GM12891 (cell line): ENCODE results near the gene CNPY1.

ENCODE experiments used
- PAX5 ChIP-seq: IDR thresholded peaks from 2 replicates; pipeline ENCODE4 v1.6.1; 2011; ENCODE audit warnings: low read length, moderate library complexity, mild to moderate bottlenecking; ENCODE audit not compliant: insufficient read depth, severe bottlenecking
- POLR2A ChIP-seq: IDR thresholded peaks from 2 replicates; pipeline ENCODE4 v1.6.1; 2011; ENCODE audit warnings: low read depth, low read length, control low read depth
- POLR2AphosphoS5 ChIP-seq: IDR thresholded peaks from 2 replicates; pipeline ENCODE4 v1.6.1; 2011; ENCODE audit warnings: low read depth, low read length, control low read depth
- POU2F2 ChIP-seq: IDR thresholded peaks from 2 replicates; pipeline ENCODE4 v1.6.1; 2011; ENCODE audit warnings: low read depth, mild to moderate bottlenecking, control low read depth, low read length, moderate library complexity
- SPI1 ChIP-seq: IDR thresholded peaks from 2 replicates; pipeline ENCODE4 v1.6.1; 2011; ENCODE audit warnings: low read depth, low read length, control low read depth
- TAF1 ChIP-seq: IDR thresholded peaks from 2 replicates; pipeline ENCODE4 v1.6.1; 2011; ENCODE audit warnings: low read depth, low read length, control low read depth

GRCh38 chr7:155566011-155566836, 19.9 kb upstream of the CNPY1 start:
- no peak for TF ChIP-seq POLR2A
- TF ChIP-seq POLR2AphosphoS5: no peak
- no peak for TF ChIP-seq TAF1
- no peak for TF ChIP-seq SPI1
- TF ChIP-seq PAX5: no peak
- no peak for TF ChIP-seq POU2F2
